ENCODE measurements around the gene COMMD6.

Gene COMMD6

DNA sequence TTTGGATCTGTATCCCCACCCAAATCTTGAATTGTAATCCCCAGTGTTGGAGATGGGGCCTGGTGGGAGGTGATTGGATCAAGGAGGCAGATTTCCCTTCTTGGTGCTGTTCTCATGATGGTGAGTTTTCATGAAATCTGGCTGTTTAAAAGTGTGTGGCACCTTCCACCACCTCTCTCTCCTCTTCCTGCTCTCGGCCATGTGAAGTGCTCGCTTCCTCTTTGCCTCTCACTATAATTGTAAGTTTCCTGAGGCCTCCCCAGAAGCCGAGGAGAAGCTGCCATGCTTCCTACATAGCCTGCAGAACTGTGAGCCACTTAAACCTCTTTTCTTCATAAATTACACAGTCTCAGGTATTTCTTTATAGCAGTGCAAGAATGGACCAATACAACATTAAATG is 15.7 kb downstream of the COMMD6 start:
- DNase-seq (ENCODE audit: low spot score), result no peak

DNA sequence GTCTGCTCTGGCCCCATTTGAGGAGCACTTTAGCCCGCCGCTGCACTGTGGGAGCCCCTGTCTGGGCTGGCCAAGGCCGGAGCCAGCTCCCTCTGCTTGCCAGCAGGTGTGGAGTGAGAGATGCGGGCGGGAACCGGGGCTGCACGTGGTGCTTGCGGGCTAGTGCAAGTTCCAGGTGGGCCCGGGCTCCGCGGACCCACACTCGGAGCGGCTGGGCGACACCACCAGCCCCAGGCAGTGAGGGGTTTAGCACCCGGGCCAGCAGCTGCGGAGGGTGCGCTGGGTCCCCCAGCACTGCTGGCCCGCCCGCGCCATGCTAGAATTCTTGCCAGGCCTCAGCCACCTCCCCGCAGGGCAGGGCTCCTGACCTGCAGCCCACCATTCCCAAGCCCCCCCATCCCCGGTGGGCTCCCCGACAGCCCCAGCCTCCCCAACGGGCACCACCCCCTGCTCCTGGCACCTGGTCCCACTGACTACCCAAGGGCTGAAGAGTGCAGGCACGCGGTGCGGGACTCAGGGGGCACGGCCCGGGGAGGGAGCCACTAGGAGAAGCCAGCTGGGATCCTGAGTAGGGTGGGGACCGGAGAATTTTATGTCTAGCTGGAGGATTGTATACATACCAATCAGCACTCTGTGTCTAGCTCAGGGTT is 19.1 kb downstream of the COMMD6 start:
- DNase-seq (ENCODE audit: low spot score), result no peak

DNA sequence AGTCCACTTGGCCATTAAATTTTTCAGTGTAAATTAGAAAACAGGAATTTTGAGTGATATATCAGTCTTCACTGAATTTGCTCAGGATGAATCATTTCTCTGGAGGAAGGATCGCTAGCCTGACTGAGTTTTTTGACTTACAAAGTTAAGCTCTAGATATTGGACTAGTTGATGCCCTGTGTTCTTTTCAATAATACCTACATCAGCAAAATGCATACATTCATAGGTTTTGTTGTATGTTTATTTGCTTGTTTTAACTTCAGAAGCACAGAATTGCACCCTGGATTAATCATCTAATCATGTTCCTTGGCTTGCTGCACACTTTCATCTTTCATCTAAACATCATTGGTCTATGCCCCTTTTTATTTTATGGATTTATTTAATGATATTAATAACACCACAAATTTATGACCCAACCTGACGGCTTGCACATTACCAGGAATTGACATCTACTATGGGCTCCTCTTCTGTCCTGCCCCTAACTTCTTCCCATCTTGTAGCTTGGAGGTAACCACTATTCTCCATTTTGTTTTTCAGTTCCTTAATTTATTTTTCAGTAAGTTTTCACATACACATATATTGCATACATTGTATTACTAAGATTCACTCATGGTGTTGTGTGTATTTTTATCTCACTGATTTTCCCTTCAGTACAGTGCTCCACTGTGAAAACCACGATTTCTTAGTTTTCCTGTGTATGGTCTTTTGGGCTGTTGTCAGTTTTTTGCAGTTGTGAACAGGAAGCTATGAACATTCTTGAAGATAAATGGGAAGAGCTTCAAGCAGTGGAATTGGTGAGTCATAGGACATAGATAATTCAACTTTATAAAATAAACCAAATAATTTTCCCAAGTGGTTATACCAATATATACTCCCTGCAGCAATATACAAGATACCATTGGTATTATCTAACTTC is 23.3 kb downstream of the COMMD6 start:
- DNase-seq (ENCODE audit: low spot score), result no peak

DNA sequence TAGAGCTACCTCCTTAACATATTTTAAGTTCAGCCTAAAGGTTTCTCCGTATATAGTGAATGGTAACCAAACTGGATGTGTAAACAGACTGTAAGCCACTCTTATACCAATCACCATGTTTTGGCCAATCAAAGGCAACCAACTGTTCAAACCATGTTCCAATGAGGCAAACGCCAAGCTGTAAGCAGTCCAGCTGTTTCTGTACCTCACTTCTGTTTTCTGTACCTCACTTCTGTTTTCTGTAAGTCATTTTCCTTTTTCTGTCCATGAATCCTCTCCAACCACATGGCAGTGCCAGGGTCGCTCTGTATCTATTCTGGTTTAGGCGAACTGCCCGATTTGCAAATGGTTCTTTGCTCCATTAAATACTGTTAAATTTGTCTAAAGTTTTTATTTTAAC is 24.4 kb downstream of the COMMD6 start:
- DNase-seq (ENCODE audit: low spot score), result no peak

DNA sequence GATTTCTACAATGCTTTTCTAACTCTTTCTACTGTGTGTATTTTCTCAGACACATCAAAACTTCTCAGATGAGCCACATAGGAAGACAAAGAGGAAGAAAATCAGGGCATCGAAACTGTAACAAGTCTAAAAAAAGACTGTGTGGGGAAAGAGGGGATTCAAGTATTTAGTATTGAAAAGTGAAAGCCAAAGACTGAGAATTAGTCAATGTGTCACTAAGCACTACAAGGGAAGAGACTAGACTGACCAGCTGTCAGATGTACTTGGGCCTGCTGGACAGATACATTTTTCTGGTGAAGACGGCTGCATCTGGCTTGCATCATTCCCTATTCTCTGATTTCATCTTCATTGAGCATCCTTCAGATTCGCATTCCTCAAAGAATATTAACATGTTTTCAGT is 25.4 kb downstream of the COMMD6 start:
- no peak for DNase-seq (ENCODE audit: low spot score)

DNA sequence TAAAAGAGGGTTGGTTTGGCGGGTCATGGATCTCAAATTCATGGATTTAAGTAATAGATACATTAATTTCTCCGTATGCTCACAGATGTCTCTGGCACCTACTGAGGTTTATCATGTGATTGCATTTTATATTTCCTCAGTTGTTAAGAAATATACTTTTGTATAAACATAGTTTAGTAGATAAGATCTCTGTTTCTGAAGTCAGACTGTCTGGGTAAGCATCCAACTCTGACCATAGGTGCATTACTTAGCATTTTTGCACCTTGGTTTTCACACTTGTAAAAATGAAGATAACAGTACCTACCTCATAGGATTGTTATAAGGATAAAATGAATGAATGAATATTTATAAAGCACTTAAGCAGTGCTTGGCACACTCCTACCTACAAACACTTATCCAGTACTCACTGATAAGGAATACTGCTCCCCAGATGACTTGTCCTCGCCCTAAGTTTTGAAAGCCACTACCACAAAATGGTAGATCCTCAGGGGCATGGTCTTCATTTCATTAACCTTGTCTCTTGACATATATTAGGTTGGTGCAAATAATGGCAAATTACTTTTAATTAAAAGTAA is 26.5 kb downstream of the COMMD6 start:
- no peak for DNase-seq (ENCODE audit: low spot score)

DNA sequence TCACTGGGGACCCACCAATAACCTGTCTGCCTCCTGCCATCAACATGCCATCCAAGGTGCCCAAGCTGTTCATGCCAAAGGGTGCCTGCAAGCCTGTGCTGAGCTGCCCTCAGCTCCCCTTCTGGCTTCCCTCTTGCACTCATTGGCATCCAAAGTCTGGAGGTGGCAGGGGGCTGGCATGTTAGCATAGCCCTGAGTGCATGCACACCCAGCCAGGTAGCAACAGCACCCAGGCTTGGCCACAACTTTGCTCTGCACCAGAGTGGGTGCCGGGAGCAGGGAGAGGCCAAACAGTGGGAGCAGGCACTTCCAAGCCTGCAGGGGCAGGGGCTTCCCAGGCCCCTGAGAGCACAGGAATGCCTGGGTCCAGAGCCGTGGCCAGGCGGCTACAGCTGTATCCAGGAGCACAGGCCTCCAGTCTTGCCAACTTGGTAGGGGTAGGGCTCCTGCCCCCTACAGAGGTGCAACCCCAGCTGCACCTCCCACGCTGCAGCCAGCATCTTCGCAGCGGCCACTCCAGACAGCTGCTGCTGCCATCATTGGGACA is 29.6 kb downstream of the COMMD6 start:
- DNase-seq (ENCODE audit: low spot score), result no peak

DNA sequence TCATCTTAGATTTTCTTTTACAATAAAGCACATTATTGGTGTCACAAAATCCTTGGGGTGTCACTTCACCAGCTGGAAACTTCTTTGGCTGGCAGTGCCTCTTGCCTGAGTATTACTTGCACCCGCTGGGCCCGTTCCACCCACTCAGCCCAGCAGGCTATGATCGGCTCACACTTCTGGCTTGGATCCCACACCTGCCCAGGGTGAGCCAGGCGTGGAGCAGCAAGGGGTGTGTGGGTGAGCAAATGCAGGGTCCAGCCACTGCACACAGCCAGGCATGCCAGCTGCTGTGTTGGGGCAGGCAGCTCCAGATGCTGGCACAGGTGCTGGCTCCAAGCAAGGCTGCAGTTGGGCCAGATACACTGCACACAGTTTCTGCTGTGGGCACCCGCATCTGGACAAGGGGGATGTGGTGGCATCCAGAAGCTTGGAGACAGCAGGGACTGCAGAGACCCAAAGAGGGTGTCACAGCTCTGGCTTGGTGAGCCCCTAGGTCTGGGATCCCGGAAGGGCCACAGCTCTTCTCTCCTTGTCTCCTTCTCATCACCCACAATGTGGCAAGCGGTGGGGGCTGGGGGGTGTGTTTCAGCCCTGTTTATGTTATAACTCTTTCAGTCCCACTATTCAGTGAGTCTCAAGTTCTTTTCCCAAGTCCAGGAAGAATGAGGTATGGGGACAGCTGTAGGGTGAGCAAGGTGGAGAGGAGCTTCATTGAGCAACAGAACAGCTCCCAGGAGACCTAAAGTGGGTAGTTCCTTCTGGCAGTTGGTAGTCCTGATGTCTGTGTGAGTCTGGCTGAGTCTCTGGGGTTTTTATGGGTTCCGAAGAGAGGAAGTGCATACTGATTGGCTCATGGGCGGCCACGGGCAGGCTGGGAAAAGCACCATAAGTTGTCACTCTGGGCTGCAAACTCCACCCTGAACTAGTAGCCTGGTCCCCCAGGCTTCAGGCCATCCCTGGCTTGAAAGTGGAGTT is 30.3 kb downstream of the COMMD6 start:
- DNase-seq (ENCODE audit: low spot score), result no peak

DNA sequence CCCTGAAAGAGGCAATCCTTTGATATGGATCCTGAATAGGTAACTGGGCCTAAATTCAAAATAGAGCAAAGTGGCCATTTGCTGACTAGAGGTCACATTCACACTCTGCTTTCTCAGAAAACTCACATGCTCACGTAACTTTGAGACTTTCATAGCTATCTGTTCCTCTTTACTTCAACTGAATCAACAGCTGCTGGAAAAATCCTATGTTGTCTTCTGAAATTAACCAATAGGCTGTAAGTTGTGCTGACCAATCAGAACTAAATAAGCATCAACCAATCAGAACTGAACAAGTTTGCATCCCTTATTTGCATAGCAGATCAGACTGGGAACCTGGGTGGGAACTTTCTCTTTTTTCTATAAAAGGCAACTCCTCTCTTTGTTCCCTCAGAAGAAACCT is 31.6 kb downstream of the COMMD6 start:
- no peak for DNase-seq (ENCODE audit: low spot score)

DNA sequence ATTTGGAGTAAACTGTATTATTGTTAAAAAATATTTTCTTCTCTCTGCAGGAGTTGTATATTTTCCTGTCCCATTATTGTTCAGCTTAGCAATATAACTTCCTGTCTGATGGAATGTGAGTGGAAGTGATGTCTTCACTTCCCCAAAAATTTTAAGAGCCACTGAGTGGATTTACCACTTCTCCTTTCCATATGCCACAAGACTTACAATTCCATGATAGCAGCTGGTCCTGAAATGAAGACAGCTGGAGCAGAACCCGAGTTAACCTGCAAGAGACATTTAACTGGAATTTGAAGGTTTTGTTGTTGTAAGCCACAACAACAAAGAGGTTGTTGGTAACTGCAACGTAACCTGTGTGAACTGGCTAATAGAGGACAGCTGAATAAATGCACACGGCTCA is 32.3 kb downstream of the COMMD6 start:
- DNase-seq (ENCODE audit: low spot score), result no peak

DNA sequence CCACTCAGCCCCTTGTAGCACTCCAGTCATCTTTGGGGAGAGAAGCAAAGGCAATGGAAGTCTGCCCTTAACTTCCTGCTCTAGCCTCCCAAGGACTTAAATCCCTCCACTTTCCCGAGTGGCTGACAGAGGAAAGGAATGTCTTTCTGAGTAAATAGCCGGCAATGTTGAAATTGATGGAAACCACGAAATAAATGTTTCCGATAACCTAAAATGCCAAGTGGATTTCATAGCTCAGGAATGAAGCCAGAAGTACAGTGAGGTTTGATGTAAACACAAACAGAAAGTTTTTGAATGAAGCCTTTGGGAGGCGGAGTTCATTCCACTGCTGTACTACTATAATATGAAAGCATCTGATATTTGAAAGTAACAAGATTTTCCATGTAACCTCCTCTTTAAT is 41.7 kb downstream of the COMMD6 start:
- DNase-seq (ENCODE audit: low spot score), result peak; percentile 56

DNA sequence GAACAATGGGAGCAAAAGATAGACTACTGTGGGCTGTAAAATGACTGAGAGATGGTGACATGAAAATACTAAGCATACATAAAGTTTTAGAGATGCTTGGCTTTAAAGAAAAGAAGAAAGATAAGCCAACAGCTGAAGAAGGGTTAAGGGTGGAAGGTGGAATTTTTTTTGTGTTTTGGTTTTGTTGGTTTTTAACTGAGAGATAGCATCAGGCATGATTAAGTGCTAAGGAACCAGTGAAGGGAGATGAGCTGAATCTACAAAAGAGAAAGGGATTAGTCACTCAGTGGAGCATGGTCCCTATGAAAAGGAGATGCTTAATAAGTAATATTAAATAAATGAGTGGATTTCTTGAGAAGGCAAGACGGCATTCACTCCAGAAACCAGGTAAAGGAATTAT is 43.1 kb downstream of the COMMD6 start:
- no peak for DNase-seq (ENCODE audit: low spot score)

DNA sequence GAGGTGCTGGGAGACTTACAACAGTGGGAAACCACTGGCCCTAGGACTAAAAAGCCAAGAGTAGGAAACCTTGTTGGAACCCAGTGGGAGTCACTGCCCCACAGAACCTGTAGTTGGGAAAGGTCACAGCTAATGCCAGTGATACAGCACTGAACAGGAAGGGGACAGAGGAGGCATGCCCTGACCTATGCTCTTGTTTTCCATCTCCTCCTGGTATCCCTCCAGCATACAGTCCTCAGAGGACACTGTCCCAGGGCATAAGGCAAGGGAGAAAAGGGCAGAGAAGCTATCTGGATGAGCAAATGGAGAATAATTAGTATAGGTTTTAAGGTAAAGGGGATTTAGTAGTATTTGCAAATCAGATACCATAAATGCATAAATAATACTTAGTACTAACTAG is 44.5 kb downstream of the COMMD6 start:
- DNase-seq (ENCODE audit: low spot score), result no peak

DNA sequence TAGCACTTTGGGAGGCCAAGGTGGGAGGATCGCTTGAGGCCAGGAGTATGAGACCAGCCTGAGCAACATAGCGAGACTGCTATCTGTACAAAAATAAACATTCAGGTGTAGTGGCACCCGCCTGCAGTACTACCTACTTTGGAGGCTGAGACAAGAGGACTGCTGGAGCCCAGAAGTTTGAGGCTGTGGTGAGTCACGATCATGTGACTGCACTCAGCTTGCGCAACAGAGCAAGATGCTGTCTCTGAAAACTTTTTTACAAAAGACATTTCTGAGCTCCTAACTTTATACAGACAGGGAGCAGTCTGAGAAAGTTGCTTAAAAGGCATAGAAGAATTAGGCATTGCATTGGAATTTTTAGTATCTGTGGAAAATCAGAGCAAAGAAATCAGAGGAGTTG is 45.3 kb downstream of the COMMD6 start:
- DNase-seq (ENCODE audit: low spot score), result no peak

DNA sequence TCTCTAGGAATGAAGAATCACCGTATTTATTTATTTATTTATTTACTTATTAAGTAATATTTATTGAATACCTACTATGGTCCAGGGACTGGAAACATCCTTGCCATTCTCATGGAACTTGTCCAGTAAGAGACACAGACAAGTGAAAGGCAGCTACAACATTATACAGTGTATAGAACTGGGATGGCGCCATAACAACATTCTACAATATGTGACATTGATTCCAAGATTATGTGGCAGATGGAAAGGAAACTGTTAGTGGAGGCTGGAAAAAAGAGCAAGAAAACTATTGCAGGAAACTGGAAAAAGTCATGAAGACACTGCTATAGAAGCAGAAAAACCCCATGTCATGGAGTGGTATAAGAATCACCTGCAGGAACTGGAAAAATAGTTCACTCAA is 46.3 kb downstream of the COMMD6 start:
- no peak for DNase-seq (ENCODE audit: low spot score)

DNA sequence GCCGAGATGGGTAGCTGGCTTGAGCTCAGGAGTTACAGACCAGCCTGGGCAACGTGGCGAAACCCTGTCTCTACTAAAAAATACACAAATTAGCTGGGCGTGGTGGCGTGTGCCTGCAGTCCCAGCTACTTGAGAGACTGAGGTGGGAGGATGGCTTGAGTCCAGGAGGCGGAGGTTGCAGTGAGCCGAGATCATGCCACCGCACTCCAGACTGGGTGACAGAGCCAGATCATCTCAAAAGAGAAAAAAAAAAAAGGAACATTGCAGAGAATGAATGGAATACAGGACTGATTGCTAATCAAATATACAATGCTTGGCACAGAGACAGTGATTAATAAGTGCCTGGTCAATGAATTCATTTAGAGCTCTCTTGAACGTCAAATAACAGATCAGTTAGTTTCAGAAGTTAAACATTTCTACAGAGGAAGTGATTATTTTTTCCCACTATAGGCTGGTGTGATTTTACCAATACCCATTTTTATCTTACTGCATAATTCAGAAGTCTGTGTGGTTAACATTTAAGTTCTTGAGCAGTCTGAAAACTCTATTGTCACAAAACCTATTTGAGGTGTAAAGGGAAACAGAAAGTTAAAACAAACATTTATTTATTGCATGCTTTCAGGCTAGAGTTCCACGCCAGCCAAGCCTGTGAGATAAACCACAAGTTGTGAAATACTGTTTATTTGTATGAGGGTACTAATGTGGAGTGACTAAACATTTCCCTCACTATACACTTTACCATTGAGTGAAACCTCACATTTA is 48.0 kb downstream of the COMMD6 start:
- DNase-seq (ENCODE audit: low spot score), result peak; percentile 41

DNA sequence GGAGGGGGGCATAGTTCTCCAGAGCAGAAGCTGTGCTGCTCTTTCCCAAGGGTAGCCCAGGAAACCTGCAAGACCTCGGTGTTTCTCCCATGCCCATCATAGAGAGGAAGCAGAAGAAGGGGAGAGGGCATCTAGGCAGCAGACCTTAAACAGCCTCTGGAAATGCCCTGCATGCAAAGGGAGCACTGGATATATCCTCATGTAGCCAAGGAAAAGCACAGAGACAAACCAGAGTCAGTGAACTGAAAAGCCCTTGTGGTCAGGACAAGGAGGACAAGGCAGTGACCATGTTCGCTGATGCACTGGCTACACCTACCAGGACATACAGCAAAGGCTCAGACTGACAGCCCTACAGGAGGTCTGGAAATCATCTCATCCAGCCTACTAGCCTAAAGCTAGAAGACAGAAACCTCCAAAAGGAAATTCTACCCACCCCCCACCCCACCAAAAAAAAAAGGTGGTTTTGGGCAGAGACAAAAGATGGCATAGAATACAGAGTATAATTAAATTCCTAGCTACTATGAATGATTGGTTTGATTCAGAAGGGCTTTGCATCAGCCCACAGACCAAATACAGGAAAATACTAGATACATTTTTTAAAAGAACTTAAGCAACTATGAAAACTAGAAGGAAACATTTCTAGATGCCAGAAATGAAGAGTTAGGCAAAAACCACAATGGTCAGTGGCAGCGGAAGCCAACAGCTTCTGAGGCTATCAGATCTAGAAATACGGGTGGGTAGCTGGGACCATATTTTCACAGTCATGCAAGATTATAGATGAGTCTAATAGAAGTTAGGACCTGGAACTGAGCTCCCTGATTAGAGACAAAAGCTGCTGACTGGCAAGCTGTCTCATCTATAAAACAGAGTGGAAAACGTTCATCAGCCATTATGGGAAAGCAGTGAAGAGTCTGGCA is 51.2 kb downstream of the COMMD6 start:
- DNase-seq (ENCODE audit: low spot score), result no peak

DNA sequence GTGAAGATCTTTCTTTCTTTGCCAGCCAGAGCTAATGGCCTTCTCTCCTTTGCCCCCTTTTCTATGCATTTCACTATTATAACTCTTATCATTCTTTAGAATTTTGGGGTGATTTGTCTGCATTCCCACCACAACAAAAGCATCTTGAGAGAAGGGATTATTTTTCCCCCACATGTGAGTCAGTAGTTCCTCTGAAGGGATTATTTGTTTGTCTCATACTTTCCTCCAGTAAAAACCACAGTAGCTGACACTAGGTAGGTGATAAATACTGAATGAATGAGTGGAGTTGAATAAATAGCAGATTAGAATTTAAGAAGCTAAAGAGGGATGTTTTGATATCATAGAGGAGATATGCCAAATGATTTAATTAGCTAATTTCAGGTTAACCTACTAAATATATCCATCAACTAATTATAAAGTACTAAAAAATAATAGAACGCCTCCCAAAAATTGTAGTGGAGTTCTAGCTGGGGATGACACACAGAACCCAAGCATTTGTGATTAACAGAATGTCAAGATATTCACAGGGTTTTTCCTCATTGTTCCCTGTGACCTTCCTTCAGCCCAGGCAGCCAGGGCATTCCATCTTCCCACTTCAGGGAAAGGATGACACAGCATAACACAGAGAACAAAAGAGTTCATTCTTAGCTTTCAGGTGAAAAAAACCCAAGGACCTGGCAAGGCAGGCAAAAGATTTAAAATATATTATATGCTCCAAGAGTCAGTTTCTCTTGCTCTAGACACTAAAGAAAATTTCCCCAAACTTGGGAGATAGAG is 52.2 kb downstream of the COMMD6 start:
- DNase-seq (ENCODE audit: low spot score), result no peak

DNA sequence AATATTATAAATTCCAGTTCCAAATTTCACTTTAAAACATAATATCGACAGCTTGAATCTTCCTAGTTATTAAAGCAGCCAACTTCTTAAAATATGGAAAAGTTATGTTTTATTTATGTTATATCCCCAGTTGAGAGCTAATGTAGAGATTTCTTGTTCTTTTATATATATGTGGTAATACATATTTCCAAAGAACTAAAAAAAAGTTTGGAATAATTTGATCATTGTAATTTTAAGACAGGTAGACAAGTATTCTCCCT is 54.9 kb downstream of the COMMD6 start:
- DNase-seq (ENCODE audit: low spot score), result no peak

All from AG08396 (cell line).